Pulmonary artery endothelial cell (primary cell): Measurements from ENCODE around the gene METTL13. TPM values are rescaled to one million over a fixed set of nuclear protein-coding genes. Genes with fewer than 3 reads are reported as not detected.

Source experiments
- DNase-seq: peaks from one replicate; pipeline ENCODE4 v3.0.0-alpha.2; 2011; ENCODE audit warnings: low read depth, low spot score
- total RNA-seq: library from RNA; depleted of rRNA; stranded (reverse); fragments of >200 nt; gene quantifications from 2 replicates; pipeline ENCODE4 v1.2.3, GENCODE V29; 2014

Gene METTL13, protein sequence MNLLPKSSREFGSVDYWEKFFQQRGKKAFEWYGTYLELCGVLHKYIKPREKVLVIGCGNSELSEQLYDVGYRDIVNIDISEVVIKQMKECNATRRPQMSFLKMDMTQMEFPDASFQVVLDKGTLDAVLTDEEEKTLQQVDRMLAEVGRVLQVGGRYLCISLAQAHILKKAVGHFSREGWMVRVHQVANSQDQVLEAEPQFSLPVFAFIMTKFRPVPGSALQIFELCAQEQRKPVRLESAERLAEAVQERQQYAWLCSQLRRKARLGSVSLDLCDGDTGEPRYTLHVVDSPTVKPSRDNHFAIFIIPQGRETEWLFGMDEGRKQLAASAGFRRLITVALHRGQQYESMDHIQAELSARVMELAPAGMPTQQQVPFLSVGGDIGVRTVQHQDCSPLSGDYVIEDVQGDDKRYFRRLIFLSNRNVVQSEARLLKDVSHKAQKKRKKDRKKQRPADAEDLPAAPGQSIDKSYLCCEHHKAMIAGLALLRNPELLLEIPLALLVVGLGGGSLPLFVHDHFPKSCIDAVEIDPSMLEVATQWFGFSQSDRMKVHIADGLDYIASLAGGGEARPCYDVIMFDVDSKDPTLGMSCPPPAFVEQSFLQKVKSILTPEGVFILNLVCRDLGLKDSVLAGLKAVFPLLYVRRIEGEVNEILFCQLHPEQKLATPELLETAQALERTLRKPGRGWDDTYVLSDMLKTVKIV
- 28.6 and 45.7 TPM in 2 replicates for total RNA-seq

DNA sequence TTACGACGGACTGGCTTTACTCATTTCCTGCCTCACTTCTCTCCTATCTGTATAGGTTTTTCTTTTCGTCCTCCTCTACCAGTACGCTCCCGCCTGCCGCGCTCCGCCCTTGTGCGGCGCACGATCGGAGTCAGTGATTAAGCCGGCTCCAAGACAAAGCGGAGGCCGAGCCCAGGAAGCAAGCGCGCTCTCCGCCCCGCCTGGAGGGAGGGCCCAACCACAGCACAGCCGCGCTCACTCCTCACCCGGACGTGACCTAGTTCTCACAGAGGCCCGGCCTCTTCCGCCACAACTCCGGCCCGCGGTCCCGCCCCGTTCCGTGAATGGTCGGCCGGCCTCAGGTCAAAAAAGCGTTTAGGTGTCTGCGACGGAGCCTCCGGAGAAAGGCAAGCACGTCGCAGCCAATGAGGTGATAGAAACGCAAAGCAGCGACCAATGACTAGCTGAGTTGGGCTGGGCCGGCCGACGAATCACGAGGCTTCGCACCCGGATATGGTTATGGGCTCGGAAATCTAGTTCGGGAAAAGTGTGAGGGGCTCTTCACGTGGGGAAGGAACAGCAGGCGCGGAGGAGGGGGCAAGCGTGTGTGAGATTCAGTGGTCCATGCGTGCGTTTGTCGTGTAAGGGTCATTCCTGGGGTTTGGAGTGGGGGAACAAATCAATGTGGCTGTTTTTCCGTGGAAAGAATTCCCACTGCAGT, at the start of gene METTL13:
Gene METTL13, plus strand, starts transcription at position 485 of the 700 bp plus-strand sequence. CDS start 308 bp downstream, outside the sequence.
- DNase-seq: peak; percentile 97

DNA sequence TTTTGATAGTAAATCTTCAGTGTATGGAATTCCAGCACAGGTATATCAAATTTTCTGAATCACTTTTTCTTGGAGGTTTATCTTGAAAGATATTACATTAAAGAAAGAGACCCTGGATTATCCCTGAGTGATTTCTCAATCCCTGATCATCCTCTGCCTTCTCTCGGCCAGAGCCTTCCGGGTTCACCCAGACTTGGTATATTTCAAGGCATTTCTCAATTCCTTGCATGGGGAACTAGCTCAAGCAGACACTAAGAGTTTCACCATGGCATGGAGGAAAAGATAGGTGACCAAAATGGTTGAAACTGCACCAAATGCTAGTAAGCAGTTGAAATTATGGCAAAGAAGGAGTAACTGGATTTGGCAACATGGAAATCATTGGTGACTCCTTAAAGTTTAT, 45.3 kb upstream of the METTL13 start:
- no peak for DNase-seq

DNA sequence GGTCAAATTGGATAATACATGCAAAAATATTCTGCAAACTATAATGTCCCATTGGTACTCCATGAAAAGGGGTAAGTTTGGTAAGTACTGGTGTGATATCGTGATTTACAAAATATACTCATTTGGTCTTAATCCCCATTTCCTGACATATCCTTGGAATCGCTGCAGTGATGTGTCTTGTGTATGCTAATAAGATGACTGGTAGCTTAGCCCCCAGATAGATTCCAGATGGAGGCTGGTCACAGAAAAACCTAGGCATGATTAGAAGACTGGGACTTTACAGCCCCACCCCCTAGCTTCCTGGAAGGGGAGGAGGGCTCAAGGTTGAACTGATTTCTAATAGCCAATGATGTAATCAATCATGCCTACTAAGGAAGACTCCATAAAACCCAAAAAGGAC, 42.5 kb upstream of the METTL13 start:
- no peak for DNase-seq

DNA sequence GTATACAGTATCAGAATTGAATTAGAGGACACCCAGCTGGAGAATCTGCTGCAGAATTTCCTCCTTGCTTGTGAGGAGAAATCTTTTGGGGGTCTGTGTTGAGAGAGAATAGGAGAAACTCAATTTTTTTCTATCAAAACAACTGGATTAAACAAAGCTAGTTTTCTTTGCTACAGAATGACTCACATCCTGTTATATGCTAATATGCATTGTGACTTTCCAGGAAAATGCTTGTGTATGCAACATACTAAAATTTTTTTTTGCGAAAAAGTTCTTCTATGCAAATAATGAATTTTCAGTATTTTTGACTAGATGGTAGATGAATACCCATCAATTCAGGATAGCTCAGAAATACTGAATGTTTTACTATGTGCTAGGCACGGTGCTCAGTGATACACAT, 41.8 kb upstream of the METTL13 start:
- DNase-seq: no peak

DNA sequence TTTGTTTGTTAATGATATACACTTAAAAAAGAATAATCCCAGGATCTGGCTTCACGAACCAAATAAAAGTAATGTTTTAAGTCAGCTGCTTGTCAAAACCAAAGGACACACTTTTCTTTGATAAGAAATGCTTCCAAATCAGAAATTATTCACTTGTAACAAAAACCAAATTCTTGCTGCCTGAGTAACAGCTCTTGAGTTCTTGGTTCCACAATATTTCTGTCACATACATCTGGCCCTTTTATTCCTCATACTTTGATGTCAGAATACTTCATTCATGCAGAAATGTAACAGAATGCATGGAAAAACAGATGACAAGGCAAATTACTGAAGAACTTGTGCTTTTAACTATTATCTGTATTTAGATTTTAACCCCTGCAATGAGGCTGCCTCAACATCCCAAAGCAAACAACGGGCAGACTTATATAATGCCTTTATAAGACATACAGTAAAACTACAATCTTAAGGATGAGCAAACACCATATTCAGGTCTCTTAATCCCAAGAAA, 41.0 kb upstream of the METTL13 start:
- no peak for DNase-seq

DNA sequence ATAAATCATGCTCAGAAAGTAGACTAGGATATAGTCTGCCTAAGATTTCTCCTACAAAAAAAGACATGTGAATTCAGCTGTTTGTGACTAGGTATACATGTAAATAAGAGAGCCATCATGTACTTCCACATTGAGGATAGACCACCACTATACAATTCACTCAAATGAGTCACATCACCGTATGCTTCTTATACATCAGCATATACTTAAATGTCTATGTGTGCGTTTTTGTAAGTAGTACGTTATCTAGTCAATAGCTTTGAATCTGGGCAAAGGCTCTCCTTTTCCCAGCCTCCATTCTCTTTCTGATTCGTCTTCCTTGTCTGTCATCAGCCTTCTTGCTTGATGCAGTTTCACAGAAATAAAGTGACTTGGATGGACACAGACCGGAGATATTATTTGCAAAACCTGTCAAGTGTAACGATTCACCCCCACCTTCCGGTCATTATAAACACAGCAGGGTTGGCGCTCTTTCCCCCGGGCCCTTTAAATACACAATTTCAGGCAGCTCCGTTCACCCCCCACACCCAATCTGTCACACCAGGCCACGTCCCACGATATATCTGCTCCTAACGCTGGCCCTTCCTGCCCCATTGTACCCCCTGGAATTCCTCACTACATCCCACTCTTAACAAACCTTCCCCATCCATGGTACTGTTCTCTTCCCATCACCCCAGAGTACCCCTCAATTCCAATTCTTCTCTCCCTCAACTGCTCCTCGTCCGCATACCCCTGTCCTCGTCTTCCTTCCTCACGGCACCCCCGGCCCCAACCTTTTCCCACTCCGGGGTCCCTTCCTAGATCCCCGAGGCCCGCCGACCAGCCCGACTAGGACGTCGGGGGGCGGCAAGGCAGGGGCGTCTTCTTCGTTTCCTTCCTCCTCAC, 40.2 kb upstream of the METTL13 start:
- DNase-seq: no peak

DNA sequence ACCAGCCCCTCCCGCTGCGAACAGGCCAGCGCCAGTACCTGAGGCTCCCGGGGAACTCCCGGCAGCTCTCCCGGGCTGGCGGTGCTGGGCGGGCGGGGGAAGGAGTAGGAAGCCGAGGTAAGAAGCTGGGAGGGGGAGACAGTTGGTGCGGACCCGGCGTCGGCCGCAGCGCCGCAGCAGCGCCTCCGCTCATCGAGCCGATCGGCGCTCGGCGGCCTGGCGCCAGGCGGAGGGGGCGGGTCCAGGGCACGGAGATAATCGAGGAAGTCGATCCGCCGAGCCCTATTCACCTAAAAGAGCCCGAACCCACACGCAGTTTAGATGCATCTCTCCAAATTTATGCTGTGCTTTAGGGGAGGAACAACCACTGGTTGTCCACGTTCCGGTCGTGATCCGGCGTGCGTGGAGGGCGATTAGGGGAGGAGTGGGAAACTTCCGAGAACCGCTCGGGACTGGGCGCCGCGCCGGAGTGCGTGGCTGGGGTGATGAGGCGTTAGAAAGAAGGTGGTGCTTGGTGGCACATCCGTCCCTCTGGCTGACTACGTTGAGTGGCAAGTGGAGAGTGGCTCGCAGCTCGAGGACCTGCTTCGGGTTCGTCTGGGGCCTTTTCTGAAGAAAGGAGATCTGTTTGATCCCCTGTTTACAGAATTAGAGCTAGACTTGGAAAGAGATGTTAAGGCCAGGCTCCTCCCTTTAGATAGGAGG, 39.4 kb upstream of the METTL13 start, which contains the start of gene VAMP4:
Gene VAMP4, minus strand, starts transcription at position 194 of the 705 bp plus-strand sequence. CDS start 3,651 bp downstream, outside the sequence.
- DNase-seq: peak; percentile 39

DNA sequence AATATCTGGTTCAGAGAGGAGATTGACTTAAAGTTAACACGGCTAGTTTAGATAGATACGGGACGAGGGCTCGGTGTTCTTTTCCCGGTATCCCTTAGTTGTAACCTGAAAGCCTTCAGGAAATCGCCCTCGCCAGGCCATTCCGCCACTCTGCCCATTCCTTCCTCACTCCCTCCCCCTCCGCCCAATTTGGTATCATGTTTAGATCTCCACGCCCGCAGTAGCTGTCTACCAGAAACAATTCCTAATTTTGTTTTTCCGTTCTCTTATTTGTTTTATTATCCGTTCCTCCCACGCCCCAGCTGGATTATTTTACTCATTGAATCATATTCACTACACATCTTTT, 38.9 kb upstream of the METTL13 start:
- DNase-seq: no peak

DNA sequence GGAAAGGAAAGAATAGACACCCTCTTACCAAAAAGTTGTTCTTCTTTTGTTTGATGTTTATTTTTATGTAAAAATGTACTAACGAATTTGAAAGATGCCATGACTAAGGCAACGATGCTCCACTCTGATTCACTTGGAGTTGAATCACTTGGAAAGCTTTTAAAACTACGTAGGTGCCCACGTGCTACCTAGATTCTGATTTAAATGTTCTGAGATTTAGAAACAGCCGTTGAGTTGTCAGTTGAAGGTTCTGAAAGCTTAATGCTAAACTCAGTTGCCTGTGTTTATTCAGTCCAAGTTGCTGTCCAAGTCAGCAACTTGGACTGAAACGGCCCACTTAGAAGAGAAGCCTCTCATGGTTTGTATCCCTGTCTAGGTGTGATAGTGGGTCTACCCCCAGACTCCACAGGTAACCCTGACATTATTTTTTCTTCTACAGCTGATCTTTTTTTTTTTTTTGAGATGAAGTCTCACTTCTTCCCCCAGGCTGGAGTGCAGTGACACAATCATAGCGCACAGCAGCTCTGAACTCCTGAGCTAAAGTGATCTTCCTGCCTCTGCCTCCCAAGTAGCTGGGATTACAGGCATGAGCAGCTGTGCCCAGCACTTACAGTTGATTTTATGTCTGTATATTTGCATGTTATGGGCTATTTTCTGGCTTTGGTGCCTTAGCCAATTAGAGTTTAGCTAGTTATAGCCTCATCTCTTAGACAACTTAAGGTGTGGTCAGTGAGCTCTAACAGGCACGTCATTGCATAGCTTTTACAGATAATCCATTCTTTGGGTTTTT, 38.2 kb upstream of the METTL13 start:
- DNase-seq: peak; percentile 29

DNA sequence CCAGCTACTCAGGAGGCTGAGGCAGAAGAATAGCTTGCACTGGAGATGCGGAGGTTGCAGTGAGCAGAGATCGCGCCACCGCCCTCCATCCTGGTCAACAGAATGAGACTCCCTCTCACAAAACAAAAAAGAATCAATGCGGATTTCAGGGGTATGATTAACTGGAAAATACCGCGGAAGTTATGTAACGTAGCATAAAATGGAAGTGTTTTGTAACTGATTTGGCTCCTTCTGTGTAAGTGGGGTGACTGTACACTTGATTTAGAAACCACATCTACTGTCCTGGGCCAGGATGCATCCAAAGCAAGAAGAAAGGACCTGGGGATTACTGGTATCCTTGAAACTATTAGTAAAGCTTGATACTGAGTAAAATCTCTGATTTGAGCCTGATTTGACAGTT, 36.5 kb upstream of the METTL13 start:
- DNase-seq: no peak

DNA sequence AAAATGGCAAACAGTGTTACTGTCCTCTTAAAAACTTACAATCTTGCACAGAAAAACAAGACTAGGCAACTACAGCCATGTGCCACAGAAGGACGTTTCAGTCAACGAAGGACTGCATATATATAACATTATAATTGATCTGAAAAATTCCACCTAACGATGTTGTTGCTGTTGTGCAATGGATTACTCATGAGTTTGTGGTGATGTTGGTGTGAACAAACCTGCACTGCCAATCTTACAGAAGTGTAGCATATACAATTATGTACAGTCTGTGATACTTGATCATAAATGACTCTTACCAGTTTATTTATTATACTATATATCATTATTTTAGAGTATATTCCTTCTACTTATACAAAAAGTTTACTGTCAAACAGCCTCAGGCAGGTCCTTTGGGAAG, 32.8 kb upstream of the METTL13 start:
- no peak for DNase-seq

DNA sequence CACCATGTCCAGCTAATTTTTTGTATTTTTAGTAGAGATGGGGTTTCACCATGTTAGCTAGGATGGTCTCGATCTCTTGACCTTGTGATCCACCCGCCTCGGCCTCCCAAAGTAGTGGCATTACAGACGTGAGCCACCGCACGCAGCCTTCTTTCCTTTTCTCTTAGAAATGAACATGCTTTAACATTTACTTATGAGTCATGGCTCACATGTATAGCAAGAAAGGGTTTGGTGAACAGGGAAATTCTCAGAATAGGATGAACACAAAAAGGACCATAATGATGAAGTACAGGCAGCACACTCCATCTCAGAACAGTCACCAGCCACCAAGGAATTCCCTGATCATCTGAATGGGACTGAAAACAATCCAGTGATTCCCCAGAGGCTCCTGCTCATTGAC, 30.2 kb upstream of the METTL13 start:
- DNase-seq: no peak

DNA sequence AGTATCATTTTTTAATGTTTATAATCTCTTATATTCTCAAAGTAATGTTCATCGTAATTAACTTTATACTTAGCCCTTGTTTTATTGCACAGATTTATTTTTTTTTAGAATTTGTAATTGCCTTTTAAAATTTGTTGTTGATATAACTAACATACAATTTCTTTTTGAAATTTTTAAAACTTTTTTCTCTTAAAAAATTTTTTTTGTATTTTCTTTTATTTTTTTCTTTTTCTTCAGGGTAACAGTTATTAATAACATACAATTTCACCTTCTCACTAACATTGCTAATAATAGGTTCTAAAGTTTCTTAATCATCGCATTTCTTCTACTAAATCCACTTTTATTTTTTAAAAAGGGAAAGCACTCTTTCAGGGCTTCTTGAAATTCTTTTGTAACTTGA, 28.3 kb upstream of the METTL13 start:
- DNase-seq: no peak

DNA sequence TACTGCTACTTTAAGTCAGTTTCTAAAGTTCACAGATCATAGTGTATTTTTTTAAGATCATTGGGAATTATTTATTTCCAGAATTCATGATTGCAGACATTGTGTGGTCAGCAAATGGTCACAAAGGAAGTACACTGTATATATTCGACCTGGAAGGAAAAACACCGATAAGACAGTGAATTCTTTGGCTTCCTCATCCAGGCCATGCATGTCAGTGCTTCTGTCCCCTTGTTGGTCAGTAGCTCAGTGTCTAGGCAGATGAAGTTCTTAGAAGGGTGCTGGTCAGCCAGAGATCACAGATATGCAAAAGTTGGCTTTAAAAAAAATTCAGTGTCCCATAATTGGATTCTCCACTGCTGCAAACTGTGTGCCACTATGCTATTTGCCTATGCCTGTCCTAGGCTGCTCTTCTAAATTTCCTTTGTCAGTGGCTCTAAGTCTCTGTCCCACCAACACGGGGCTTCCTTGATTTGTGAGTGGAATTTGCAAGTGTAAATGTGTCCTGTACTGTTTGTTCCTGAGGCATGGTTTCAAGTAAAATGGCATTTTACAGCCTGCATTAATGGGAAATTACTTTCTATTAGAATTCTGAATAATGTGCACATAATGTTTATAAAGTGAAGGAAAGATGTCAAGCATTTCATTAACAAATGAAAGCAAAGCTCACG, 27.6 kb upstream of the METTL13 start:
- no peak for DNase-seq

DNA sequence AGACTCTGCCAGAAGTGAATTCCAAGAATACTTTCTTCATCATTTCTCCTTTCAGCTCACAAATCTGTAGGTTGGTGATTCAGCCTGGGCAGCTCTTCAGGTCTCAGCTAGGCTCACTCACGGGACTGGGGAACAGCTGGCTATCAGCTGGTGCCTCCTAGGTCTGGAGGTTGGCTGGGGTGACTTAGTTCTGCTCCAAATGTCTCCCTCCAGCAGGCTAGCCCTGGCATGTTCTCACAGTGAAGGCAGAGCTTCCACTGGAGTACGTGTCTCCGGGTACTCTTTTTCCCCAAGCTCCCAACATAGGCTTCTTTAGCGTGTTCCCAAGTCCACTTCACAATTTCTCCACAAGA, 27.1 kb upstream of the METTL13 start:
- DNase-seq: no peak

DNA sequence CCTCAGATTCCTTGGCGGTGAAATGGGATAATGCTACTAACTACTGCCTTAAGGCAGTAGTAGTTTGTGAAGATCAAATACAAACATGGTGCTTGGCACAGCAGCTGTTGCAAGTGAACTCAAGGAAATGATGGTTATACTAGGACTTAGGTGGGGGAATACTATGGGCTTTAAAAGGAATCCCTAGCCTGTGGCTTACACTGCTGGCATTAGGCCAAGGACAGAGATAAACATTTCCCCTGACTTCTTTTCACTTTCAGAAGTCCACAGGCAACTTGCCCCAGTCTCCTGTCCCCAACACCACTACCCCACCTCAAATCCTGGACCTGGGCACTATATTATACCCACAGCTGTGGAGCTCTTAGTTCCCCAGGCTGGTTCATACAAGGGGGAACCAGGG, 26.5 kb upstream of the METTL13 start:
- no peak for DNase-seq

DNA sequence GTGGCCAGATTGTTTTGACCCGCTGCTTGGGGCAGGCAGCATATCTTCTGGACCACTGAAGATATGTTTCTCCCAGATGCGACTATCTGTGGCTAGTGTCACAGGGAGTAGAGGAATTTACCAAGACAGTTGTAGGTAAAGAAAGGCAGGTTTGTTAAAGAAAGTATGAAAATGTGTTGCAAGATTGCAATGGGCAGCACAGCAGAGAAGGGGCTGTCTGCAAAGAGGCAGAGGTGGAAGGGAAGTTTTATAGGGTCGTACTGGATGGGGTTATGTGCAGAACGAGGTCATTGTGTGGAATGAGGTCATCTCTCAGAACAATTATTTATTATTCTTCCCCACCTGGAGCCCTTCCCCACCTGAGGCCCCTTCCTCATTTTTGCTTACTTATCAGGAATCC, 24.6 kb upstream of the METTL13 start:
- no peak for DNase-seq

DNA sequence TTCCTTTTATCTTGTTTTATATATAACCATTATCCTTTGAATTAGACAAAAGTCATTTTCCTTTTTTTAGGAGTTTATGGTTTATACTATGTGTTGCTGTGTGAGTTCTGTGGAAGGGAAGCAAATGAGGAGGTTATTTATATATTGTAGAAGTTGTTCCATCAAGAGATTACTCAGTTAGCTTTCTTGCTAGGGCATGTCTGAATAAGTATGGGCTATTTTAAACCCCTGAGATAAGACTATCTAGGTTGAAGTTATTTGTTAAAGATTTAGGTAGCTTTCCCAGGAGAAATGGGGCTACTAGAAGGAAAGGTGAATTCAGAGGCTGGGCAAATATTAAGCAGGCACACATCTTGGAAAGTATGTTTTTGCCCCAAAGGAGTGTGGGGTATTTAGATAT, 23.4 kb upstream of the METTL13 start:
- DNase-seq: no peak

DNA sequence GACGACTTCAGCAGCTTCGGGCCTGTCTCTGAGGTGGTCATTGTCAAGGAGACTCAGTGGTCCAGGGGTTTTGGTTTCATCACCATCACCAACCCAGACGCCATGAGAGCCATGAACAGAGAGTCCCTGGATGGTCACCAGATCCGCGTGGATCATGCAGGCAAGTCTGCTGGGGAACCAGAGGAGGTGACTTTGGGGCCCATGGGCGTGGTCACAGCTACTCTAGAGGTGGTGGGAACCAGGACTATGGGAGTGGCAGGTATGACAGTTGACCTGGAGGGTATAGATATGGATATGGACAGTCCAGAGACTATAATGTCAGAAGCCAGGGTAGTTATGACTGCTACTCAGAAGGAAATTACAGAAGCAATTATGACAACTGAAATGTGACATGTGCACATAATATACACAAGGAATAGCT, 19.3 kb upstream of the METTL13 start:
- DNase-seq: no peak
